ENCODE results near the gene CCNY. TPM values are rescaled to one million over a fixed set of nuclear protein-coding genes. Genes with fewer than 3 reads are reported as not detected.

The CCNY gene
- total RNA-seq, 2 experiments from 2014 or later, result 64.9 to 66.9 TPM

- Mint-ChIP-seq H3K36me3 (ENCODE audit: low read depth) (no peaks in the 10 kb centered on the region), H3K4me1 (ENCODE audit: low read depth) (no peaks in the 10 kb centered on the region), H3K27ac (no peak overlapping the region), H3K9me3 (no peaks in the 10 kb centered on the region), H3K27me3 (peaks cover 14% of the 10 kb centered on the region), H3K4me3 (no peak overlapping the region)
- no peak overlapping the region for H3K27ac ChIP-seq (ENCODE audit: low read depth in 1 of 2, low read length in 2 of 2)
- no peak overlapping the region for H3K4me3 ChIP-seq (ENCODE audit: low read length)
- H3K27me3 ChIP-seq (ENCODE audit: control insufficient read depth in 1 of 2, insufficient read depth in 2 of 2, low read length in 2 of 2), result no peaks in the 10 kb centered on the region
- no peaks in the 10 kb centered on the region for H3K9me3 ChIP-seq (ENCODE audit: control insufficient read depth in 1 of 2, insufficient read depth in 1 of 2, low read length in 2 of 2)
- ChIA-PET POLR2A (no interaction called here), CTCF (no interaction called here)
- H3K36me3 ChIP-seq (ENCODE audit: insufficient read depth, low read length), result no peaks in the 10 kb centered on the region
- no peak for TF ChIP-seq CTCF (IDR thresholded peaks at IDR 0.05)
- no peaks in the 10 kb centered on the region for H3K4me1 ChIP-seq (ENCODE audit: insufficient read depth, low read length)
- DNase-seq (no peak), ATAC-seq (ENCODE audit: poor library complexity) (no peak)
- intact Hi-C loops (cut with DNase I, micrococcal nuclease), result no loop called here
Observed at GRCh38 chr10:35299016-35299415, 37.3 kb upstream of the CCNY start.

GRCh38 chr10:35300063-35300699, 36.1 kb upstream of the CCNY start:
- CTCF ChIA-PET, result no interaction called here

GRCh38 chr10:35304649-35305048, 31.7 kb upstream of the CCNY start:
- no peak overlapping the region for H3K4me3 ChIP-seq (ENCODE audit: low read length)
- no peaks in the 10 kb centered on the region for H3K4me1 ChIP-seq (ENCODE audit: insufficient read depth, low read length)
- no peak overlapping the region for H3K27ac ChIP-seq (ENCODE audit: low read depth in 1 of 2, low read length in 2 of 2)
- Mint-ChIP-seq H3K9me3 (no peaks in the 10 kb centered on the region), H3K4me3 (no peak overlapping the region), H3K27ac (no peak overlapping the region), H3K27me3 (peaks cover 40% of the 10 kb centered on the region), H3K4me1 (ENCODE audit: low read depth) (no peaks in the 10 kb centered on the region), H3K36me3 (ENCODE audit: low read depth) (no peaks in the 10 kb centered on the region)
- no peak for TF ChIP-seq CTCF (IDR thresholded peaks at IDR 0.05)
- ChIA-PET POLR2A (no interaction called here), CTCF (no interaction called here)
- H3K27me3 ChIP-seq (ENCODE audit: control insufficient read depth in 1 of 2, insufficient read depth in 2 of 2, low read length in 2 of 2), result peaks cover 0 to 8% of the 10 kb centered on the region in 2 experiments
- no peaks in the 10 kb centered on the region for H3K9me3 ChIP-seq (ENCODE audit: control insufficient read depth in 1 of 2, insufficient read depth in 1 of 2, low read length in 2 of 2)
- DNase-seq (no peak), ATAC-seq (ENCODE audit: poor library complexity) (no peak)
- no peaks in the 10 kb centered on the region for H3K36me3 ChIP-seq (ENCODE audit: insufficient read depth, low read length)
- intact Hi-C loops (cut with DNase I, micrococcal nuclease), result no loop called here

More at GRCh38 chr10:35300063-35300699, 36.1 kb upstream of the CCNY start:
- no peaks in the 10 kb centered on the region for H3K4me1 ChIP-seq (ENCODE audit: insufficient read depth, low read length)
- peak in 3 of 14 experiments; percentile 8 to 75 (median 66) for DNase-seq
- peaks cover 0 to 3% of the 10 kb centered on the region in 2 experiments for H3K27me3 ChIP-seq (ENCODE audit: control insufficient read depth in 1 of 2, insufficient read depth in 2 of 2, low read length in 2 of 2)
- H3K4me3 ChIP-seq (ENCODE audit: low read length), result no peak overlapping the region
- Mint-ChIP-seq H3K27me3 (peaks cover 21% of the 10 kb centered on the region), H3K9me3 (no peaks in the 10 kb centered on the region), H3K4me1 (ENCODE audit: low read depth) (no peaks in the 10 kb centered on the region), H3K36me3 (ENCODE audit: low read depth) (no peaks in the 10 kb centered on the region), H3K4me3 (no peak overlapping the region), H3K27ac (no peak overlapping the region)
- intact Hi-C loops (cut with DNase I, micrococcal nuclease), result no loop called here
- no peak overlapping the region for H3K27ac ChIP-seq (ENCODE audit: low read depth in 1 of 2, low read length in 2 of 2)
- H3K36me3 ChIP-seq (ENCODE audit: insufficient read depth, low read length), result no peaks in the 10 kb centered on the region
- TF ChIP-seq CTCF (IDR thresholded peaks at IDR 0.05), result no peak
- H3K9me3 ChIP-seq (ENCODE audit: control insufficient read depth in 1 of 2, insufficient read depth in 1 of 2, low read length in 2 of 2), result no peaks in the 10 kb centered on the region
- ATAC-seq (ENCODE audit: poor library complexity), result no peak
- POLR2A ChIA-PET, result no interaction called here
